Effector CD4-positive, alpha-beta T cell (primary cell): ENCODE results near the gene PRPF40A.
A peak's percentile ranks its signal among the peaks of the same experiment; 100 is the strongest.
"Not testable (repeated sequence)": the region's sequence is repeated elsewhere in the genome, so short reads cannot be mapped to it uniquely, and the experiment has no call there.

ENCODE experiments used
- DNase-seq: peaks from one replicate; pipeline ENCODE4 v3.0.0-alpha.2; 2020
- total RNA-seq: gene quantifications from one replicate; lab custom pipeline; 2026; lab: John Stamatoyannopoulos, UW

Gene PRPF40A
- 279 reads per million, percentile 95 among the genes with 10 or more reads in this experiment for total RNA-seq

- peak; percentile 99 for DNase-seq
Observed at GRCh38 chr2:152717228-152718075, at the start of gene PRPF40A. Gene PRPF40A (minus strand): TSS chr2:152717461. CDS start chr2:152717439, 22 bp downstream.

- no peak for DNase-seq
Observed at GRCh38 chr2:152766928-152767327, 49.7 kb upstream of the PRPF40A start.

- DNase-seq, result no peak
Observed at GRCh38 chr2:152763651-152764050, 46.4 kb upstream of the PRPF40A start.

- DNase-seq, result not testable (repeated sequence)
Observed at GRCh38 chr2:152763208-152763607, 45.9 kb upstream of the PRPF40A start.

DNA sequence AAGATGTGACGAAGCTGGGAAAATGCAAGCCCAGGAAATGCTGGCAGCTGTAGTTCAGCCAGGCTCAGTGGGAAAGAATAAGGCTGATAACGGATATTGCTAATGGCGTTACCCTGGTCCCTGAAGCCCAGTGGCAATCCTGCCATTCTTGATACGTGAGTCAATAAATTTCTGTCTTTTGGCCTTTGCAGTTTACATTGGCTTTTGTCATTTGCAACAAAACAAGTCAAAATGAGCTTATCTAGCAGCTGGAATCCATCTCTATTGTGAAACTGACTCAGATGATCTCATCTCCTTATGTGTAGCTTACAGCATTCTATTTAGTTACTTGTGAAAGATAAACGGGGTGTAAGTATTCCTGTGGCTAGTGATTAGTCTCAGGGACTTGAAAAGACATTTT lies 44.9 kb upstream of the PRPF40A start:
- no peak for DNase-seq

DNA sequence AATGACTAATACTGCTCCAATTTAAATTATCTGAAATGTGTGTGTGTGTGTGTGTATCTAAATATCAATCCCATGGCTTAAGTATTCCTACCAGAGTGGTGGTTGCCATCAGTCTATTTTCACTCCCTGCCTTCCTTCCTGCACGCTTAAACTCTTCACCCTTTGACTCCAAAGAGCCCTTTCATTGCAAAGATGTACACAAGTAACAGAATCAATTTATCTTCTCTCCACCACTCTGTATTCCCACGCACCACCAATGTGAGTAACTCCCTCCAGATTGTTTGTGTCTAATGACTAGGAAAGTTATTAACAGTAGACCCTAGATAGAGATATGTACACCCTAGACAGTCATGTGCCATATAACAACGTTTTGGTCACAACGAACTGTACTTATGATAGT lies 44.0 kb upstream of the PRPF40A start:
- no peak for DNase-seq

DNA sequence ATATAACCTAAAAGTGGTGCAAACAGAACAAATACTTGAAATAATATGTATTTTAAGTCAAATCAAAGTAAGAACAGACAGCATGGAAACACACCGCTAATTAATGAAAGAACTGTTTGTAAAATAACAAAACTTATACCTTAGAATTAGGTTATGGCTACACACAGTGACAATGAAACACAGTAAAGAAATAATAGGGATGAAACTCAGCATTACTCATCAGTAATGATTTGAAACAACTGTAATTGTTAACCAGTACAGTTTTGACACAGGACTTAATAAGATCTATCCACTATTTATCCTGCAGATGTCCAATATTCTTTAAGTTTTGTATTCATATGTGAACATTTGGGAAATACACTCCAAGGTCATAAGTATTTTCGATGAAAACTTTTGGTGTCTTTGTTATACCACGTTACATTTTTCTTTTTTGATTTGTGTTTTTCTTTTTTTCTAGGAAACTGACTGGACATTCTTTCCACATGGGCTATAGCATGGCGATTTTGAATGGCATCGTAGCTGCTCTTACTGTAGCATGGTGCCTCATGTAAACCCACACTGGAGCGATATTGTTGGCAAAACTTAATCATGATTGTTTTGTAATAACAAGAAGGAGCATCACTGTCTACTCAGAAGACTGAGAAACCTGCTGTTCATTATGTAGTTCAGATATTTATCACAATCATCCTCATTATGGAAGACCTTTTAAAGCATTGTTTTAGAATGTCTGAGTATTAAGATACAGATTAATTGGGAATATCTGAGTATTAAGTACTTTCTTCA lies 42.2 kb upstream of the PRPF40A start:
- DNase-seq, result no peak

GRCh38 chr2:152755029-152755428 lies 37.8 kb upstream of the PRPF40A start:
- DNase-seq, result no peak

GRCh38 chr2:152747751-152748150 lies 30.5 kb upstream of the PRPF40A start:
- DNase-seq, result not testable (repeated sequence)

DNA sequence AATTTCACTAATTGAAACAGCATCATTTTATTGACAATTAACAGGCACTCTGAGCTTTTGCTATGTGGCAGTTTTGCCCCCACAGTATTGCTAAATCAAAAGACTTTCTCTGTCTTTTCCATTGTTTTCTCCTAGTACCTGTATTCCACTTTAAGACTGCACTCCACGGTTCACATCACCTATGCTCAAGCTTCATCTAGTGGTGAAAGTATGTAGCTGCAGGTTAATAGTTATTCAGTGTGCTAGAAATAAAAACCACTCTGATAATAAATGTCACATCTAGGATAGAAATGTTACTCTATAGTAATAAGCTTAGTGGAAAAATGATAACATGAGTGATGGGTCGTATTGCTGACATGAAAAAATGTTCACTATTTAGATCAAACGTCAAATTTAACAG lies 25.7 kb upstream of the PRPF40A start:
- no peak for DNase-seq

GRCh38 chr2:152740743-152741328 lies 23.6 kb upstream of the PRPF40A start:
- no peak for DNase-seq

- not testable (repeated sequence) for DNase-seq
Observed at GRCh38 chr2:152739705-152740104, 22.4 kb upstream of the PRPF40A start.

DNA sequence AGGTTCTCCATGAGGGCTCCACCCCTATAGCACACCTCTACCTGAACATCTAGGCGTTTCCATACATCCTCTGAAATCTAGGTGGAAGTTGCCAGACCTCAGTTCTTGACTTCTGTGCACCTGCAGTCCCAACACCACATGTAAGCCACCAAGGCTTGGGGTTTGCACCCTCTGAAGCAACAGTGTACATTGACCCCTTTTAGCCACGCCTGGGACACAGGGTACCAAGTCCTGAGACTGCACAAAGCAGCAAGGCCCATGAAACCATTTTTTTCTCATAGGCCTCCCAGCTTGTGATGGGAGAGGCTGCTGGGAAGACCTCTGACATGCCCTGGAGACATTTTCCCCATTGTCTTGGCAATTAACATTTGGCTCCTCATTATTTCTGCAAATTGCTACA lies 21.2 kb upstream of the PRPF40A start:
- no peak for DNase-seq

DNA sequence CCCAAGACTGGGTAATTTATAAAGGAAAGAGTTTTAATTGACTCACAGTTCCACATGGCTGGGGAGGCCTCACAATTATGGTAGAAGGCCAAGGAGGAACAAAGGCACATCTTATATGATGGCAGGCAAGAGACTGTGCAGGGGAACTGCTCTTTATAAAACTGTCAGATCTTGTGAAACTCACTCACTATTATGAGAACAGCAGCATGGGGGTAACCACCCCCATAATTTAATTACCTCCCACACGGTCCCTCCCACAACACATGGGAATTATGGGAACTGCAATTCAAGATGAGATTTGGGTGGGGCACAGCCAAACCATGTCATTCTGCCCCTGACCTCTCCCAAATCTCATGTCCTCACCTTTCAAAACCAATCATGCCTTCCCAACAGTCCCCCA lies 20.2 kb upstream of the PRPF40A start:
- not testable (repeated sequence) for DNase-seq

- peak; percentile 21 for DNase-seq
Observed at GRCh38 chr2:152730591-152731333, 13.5 kb upstream of the PRPF40A start.

DNA sequence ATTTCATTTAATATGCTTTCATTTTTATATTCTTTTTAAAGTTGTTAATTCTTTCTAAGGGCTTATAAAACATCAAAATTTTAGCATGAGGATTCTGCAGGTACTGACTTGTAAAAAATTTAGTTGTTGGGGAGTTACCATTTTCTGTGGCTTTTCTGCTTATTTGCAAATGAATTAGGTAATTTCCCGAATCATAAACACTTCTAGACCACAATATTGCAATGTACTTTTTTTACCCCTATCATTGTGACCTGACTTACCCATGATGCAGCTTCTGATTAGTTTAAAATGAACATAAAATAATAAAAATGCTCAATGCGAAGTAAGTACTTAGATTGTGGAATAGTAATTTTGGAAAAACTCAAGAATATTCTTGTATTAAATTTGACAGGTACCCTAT lies 12.6 kb upstream of the PRPF40A start:
- no peak for DNase-seq

- DNase-seq, result no peak
Observed at GRCh38 chr2:152723918-152724317, 6.7 kb upstream of the PRPF40A start.

DNA sequence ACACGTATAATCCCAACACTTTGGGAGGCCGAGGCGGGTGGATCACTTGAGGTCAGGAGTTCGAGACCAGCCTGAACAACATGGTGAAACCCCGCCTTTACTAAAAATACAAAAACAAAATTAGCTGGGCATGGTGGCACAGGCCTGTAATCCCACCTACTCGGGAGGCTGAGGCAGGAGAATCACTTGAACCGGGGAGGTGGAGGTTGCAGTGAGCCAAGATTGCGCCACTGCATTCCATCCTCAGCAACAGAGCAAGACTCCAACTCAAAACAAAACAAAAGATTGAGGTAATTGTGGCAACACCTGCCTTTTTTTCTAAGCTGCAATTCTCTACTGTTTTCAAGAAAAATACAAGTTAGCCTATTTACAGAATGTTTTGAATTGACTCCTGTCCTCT lies 5.4 kb upstream of the PRPF40A start:
- DNase-seq, result not testable (repeated sequence)

- no peak for DNase-seq
Observed at GRCh38 chr2:152720794-152721193, 3.5 kb upstream of the PRPF40A start.

GRCh38 chr2:152718909-152719645 lies 1.8 kb upstream of the PRPF40A start:
- DNase-seq, result peak; percentile 4

DNA sequence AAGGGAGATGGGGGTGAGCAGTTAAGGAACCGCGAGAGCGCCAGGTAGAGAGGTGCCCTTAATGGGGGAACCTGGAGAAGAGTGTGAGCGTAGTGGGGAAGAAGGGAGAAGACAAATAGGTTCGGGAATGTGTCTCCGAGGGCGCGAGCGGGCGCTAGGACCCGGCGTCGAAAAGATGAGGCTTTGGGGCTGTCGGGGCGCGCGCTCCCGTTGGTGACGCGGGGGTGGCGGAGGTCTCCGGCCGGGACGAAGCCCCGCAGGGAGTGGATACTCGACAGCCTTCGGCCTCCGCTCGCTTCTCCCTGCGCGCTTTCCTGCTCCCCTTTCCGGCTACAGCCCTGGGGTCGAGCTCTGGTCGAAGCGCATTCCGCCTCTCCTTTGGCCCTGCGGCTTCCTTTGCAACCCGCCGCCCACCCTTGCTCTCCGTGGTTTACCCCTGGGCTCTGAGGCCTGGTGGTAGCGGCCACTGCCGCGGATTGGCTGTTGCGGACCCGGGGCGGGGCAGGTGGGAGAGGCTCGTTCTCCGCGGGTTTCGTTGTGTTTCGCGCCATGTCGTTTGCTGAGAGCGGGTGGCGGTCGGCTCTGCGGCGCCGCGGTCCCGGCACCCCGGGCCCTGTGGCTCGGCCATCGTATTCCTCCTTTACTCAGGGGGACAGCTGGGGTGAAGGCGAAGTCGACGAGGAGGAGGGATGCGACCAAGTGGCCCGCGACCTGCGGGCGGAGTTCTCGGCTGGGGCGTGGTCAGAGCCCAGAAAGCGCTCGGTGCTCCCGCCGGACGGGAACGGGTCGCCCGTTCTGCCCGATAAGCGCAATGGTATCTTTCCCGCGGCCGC lies 1.0 kb upstream of the PRPF40A start, which contains the start of gene ARL6IP6:
ARL6IP6 (plus strand) TSS at position 545 of the 833 bp plus-strand sequence; CDS start at position 550, 5 bp downstream.
- peak; percentile 92 for DNase-seq
